ENCODE measurements around the gene ZNF134.

The ZNF134 gene

DNA sequence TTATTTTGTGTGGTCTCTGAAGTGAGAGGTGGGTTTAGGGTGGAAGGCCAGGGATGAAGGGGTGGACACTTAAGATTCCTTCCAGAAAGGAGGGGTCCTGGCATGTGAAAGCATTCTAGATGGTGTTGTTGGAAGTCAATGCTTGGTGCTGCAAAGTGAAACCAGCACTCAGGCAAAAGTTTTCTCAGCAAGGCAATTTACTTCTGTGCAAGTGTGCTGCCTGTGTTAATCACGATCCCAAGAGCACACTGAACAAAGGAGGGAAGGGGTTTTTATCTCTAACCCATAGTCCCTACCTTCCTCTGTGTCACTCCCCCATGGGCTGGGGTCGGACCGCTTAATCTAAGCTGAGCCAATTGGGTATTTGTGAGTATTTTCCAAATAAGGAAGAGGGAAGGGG, 1.3 kb downstream of the ZNF134 start:
- TF ChIP-seq, protein P1, sequence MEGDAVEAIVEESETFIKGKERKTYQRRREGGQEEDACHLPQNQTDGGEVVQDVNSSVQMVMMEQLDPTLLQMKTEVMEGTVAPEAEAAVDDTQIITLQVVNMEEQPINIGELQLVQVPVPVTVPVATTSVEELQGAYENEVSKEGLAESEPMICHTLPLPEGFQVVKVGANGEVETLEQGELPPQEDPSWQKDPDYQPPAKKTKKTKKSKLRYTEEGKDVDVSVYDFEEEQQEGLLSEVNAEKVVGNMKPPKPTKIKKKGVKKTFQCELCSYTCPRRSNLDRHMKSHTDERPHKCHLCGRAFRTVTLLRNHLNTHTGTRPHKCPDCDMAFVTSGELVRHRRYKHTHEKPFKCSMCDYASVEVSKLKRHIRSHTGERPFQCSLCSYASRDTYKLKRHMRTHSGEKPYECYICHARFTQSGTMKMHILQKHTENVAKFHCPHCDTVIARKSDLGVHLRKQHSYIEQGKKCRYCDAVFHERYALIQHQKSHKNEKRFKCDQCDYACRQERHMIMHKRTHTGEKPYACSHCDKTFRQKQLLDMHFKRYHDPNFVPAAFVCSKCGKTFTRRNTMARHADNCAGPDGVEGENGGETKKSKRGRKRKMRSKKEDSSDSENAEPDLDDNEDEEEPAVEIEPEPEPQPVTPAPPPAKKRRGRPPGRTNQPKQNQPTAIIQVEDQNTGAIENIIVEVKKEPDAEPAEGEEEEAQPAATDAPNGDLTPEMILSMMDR (IDR thresholded peaks at IDR 0.05; ENCODE audit: poor library complexity, severe bottlenecking) = no peak
- H3K27ac ChIP-seq (ENCODE audit: poor library complexity, severe bottlenecking) = no peak overlapping the region
- ATAC-seq (ENCODE audit: low read depth) = no peak
- peaks cover 39% of the 10 kb centered on the region for H3K9me3 ChIP-seq (ENCODE audit: severe bottlenecking)
- DNase-seq (ENCODE audit: low spot score) = no peak
- no peaks in the 10 kb centered on the region for H3K27me3 ChIP-seq (ENCODE audit: insufficient read depth, poor library complexity, severe bottlenecking)
- H3K4me3 ChIP-seq (ENCODE audit: severe bottlenecking) = no peak overlapping the region
- peaks cover 50% of the 10 kb centered on the region for H3K36me3 ChIP-seq (ENCODE audit: low read depth)
- H3K4me1 ChIP-seq (ENCODE audit: insufficient read depth, poor library complexity, severe bottlenecking) = no peaks in the 10 kb centered on the region

GRCh38 chr19:57620673-57621348, 6.8 kb downstream of the ZNF134 start:
- Histone ChIP-seq H3K27ac (ENCODE audit: poor library complexity, severe bottlenecking) (no peak overlapping the region), H3K9me3 (ENCODE audit: severe bottlenecking) (peaks cover 45% of the 10 kb centered on the region), H3K36me3 (ENCODE audit: low read depth) (peaks cover 78% of the 10 kb centered on the region), H3K4me1 (ENCODE audit: insufficient read depth, poor library complexity, severe bottlenecking) (no peaks in the 10 kb centered on the region), H3K4me3 (ENCODE audit: severe bottlenecking) (no peak overlapping the region), H3K27me3 (ENCODE audit: insufficient read depth, poor library complexity, severe bottlenecking) (no peaks in the 10 kb centered on the region)
- TF ChIP-seq, protein P1 (IDR thresholded peaks at IDR 0.05; ENCODE audit: poor library complexity, severe bottlenecking) = no peak
- no peak for ATAC-seq (ENCODE audit: low read depth)
- DNase-seq (ENCODE audit: low spot score) = no peak

DNA sequence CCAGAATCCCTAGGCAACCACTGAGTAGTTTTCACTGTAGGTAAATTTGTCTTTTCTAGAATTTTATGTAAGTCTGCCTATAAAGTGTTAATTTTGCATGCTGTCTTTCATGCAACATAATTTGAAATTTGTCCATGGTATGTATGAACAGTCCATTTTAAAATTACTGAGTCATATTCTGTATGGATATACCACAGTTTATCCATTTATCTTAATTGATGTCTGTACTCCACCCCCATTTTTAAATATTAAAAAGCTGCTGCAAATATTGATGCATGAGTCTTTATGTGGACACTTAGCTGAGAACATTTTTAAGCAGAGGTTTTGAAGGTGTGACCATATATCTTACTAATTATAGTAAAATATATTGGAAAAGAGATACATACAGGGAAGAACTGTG, 9.0 kb downstream of the ZNF134 start:
- ATAC-seq (ENCODE audit: low read depth) (no peak), DNase-seq (ENCODE audit: low spot score) (no peak)
- Histone ChIP-seq H3K27ac (ENCODE audit: poor library complexity, severe bottlenecking) (no peak overlapping the region), H3K4me1 (ENCODE audit: insufficient read depth, poor library complexity, severe bottlenecking) (no peaks in the 10 kb centered on the region), H3K4me3 (ENCODE audit: severe bottlenecking) (no peak overlapping the region), H3K27me3 (ENCODE audit: insufficient read depth, poor library complexity, severe bottlenecking) (no peaks in the 10 kb centered on the region), H3K9me3 (ENCODE audit: severe bottlenecking) (peaks cover 27% of the 10 kb centered on the region), H3K36me3 (ENCODE audit: low read depth) (peaks cover 58% of the 10 kb centered on the region)
- TF ChIP-seq, protein P1 (IDR thresholded peaks at IDR 0.05; ENCODE audit: poor library complexity, severe bottlenecking) = no peak

DNA sequence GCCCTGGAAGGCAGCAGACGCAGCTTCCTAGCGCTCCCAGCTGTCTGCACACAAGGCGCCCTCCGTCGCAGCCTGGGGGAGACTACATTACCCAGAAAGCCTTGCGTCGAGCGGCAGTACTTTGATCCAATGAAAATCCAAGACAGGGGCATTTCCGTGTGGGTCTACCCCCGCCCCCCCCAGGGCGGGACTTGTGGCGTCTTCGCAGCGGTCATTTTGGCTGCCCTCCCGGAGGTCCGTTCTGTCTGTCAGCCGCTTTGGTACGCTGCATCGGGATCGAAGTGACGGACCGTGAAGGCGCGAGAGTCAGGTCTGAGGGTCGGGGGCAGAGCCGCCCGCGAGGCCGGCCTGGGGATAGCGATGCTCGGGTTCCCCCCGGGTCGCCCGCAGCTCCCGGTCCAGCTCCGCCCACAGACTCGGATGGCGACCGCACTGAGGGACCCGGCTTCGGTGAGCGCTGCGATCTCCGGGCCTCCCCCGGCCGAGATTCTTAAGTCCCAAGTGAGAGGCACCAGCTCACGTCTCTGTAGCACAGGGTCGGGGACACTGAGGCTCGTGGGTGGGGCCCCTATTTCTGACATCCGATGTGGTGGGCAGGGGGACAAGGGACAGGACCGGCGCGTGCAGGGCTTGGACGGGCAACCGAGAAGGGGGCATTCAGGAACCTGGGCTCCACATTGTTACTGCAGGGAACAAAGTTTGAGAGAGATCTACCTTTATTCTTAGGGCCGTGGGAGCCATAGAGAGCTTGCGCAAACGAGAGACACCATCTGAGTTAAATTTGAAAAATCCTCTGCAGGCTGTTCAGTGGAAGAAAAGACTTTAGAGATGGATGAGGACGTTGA, 19.2 kb downstream of the ZNF134 start, which contains the start of gene ZNF211:
ZNF211 (plus strand) TSS at position 182 of the 845 bp plus-strand sequence; CDS start at position 361, 179 bp downstream.
- DNase-seq (ENCODE audit: low spot score) (peak; percentile 89), ATAC-seq (ENCODE audit: low read depth) (peak; percentile 99)
- peaks cover 4% of the 10 kb centered on the region for H3K9me3 ChIP-seq (ENCODE audit: severe bottlenecking)
- peak within 1 kb of the TSS; percentile 57 for H3K4me3 ChIP-seq (ENCODE audit: severe bottlenecking)
- peaks cover 38% of the 10 kb centered on the region for H3K36me3 ChIP-seq (ENCODE audit: low read depth)
- H3K27me3 ChIP-seq (ENCODE audit: insufficient read depth, poor library complexity, severe bottlenecking) = no peaks in the 10 kb centered on the region
- H3K27ac ChIP-seq (ENCODE audit: poor library complexity, severe bottlenecking) = no peak within 1 kb of the TSS
- TF ChIP-seq, protein P1 (IDR thresholded peaks at IDR 0.05; ENCODE audit: poor library complexity, severe bottlenecking) = no peak
- H3K4me1 ChIP-seq (ENCODE audit: insufficient read depth, poor library complexity, severe bottlenecking) = no peaks in the 10 kb centered on the region

Measured in RWPE2 (cell line).